Muscle layer of colon (tissue), 2 donors: ENCODE results near the gene OPCML.

Source experiments
- H3K27ac ChIP-seq: one replicate; pipeline ENCODE4 v1.7.0; 2013; ENCODE audit warnings: low read depth, mild to moderate bottlenecking, low read length, moderate library complexity
- H3K27me3 ChIP-seq, 2 donors: one replicate each; pipeline ENCODE4 v1.7.0; 2013; ENCODE audit warnings: low read length in 2 of 2, mild to moderate bottlenecking in 2 of 2; ENCODE audit not compliant: insufficient read depth in 2 of 2, control insufficient read depth in 1 of 2
- H3K36me3 ChIP-seq: one replicate; pipeline ENCODE4 v1.7.0; 2013; ENCODE audit warnings: mild to moderate bottlenecking, low read length; ENCODE audit not compliant: insufficient read depth
- H3K4me1 ChIP-seq: one replicate; pipeline ENCODE4 v1.7.0; 2013; ENCODE audit warnings: mild to moderate bottlenecking, low read length; ENCODE audit not compliant: insufficient read depth
- H3K4me3 ChIP-seq, 2 donors: one replicate each; pipeline ENCODE4 v1.7.0; 2013; ENCODE audit warnings: low read length in 2 of 2, low read depth in 1 of 2, mild to moderate bottlenecking in 1 of 2, moderate library complexity in 1 of 2
- H3K9ac ChIP-seq: one replicate; pipeline ENCODE4 v1.7.0; 2013; ENCODE audit warnings: low read length
- H3K9me3 ChIP-seq: one replicate; pipeline ENCODE4 v1.7.0; 2013; ENCODE audit warnings: mild to moderate bottlenecking, low read length
- donor health status: abdominal sarcoma.
- donor health status: Adenocarcinoma of cecum.

OPCML gene

GRCh38 chr11:132848336-132848735 lies 684.0 kb downstream of the OPCML start:
- H3K36me3 ChIP-seq: no peaks in the 10 kb centered on the region
- no peaks in the 10 kb centered on the region for H3K9me3 ChIP-seq

GRCh38 chr11:132846075-132846474 lies 686.2 kb downstream of the OPCML start:
- Histone ChIP-seq H3K9me3 (no peaks in the 10 kb centered on the region), H3K27me3 (no peaks in the 10 kb centered on the region), H3K4me1 (no peaks in the 10 kb centered on the region), H3K27ac (no peak overlapping the region), H3K36me3 (no peaks in the 10 kb centered on the region), H3K9ac (no peak overlapping the region), H3K4me3 (no peak overlapping the region)

More at GRCh38 chr11:132848336-132848735, 684.0 kb downstream of the OPCML start:
- no peak overlapping the region for H3K9ac ChIP-seq
- H3K4me1 ChIP-seq: no peaks in the 10 kb centered on the region
- H3K27me3 ChIP-seq: no peaks in the 10 kb centered on the region
- no peak overlapping the region for H3K4me3 ChIP-seq
- no peak overlapping the region for H3K27ac ChIP-seq

- no peak overlapping the region for H3K27ac ChIP-seq
- H3K4me3 ChIP-seq: no peak overlapping the region
- H3K36me3 ChIP-seq: no peaks in the 10 kb centered on the region
- no peaks in the 10 kb centered on the region for H3K4me1 ChIP-seq
- H3K27me3 ChIP-seq: no peaks in the 10 kb centered on the region
- H3K9me3 ChIP-seq: no peaks in the 10 kb centered on the region
- no peak overlapping the region for H3K9ac ChIP-seq
These were observed 687.2 kb downstream of the OPCML start for GRCh38 chr11:132844956-132845696.

DNA sequence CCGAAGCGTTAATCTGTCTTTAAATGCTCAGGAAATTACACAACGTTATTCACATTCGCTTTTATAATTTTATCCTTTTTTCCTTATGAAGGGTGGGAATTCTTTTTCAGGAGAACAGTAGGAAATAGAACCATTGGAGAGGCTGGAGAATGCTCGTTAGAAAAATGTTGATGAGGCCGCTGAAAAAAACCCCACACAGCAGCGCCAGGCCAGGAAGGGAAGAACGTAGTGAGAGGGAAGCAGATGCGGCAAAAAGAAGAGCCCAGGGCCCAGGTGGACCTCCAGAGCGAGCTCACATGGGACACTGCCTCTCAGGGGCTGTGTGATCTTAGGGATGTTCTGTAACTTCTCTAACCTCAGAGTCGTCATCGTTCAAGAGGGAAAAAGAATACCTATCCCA lies 691.6 kb downstream of the OPCML start:
- H3K4me1 ChIP-seq: no peaks in the 10 kb centered on the region
- no peaks in the 10 kb centered on the region for H3K36me3 ChIP-seq
- H3K9me3 ChIP-seq: no peaks in the 10 kb centered on the region
- no peaks in the 10 kb centered on the region for H3K27me3 ChIP-seq
- H3K4me3 ChIP-seq: no peak overlapping the region
- H3K9ac ChIP-seq: no peak overlapping the region
- no peak overlapping the region for H3K27ac ChIP-seq

DNA sequence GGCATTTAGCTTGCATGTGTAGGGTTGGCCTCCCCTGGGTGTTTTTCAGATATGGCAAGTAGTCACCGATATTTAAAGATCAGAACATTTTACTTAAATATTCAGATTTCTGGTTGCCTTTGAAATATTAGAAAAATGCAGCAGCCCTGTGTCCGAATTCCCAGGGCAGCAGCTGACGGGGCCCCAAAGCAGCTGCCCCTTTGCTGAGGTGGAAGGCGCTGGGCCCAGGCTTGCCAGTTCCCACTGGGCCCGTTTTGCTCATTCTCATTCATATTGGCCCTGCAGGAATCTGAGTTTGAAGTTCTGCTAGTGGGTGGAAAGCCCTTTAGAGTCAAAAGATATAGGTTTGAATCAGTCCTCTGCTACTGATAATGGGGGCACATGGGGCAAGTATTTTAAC lies 692.1 kb downstream of the OPCML start:
- H3K27me3 ChIP-seq: no peaks in the 10 kb centered on the region
- H3K4me3 ChIP-seq: no peak overlapping the region
- H3K9me3 ChIP-seq: no peaks in the 10 kb centered on the region
- H3K36me3 ChIP-seq: no peaks in the 10 kb centered on the region
- H3K27ac ChIP-seq: no peak overlapping the region
- H3K4me1 ChIP-seq: no peaks in the 10 kb centered on the region
- H3K9ac ChIP-seq: no peak overlapping the region

DNA sequence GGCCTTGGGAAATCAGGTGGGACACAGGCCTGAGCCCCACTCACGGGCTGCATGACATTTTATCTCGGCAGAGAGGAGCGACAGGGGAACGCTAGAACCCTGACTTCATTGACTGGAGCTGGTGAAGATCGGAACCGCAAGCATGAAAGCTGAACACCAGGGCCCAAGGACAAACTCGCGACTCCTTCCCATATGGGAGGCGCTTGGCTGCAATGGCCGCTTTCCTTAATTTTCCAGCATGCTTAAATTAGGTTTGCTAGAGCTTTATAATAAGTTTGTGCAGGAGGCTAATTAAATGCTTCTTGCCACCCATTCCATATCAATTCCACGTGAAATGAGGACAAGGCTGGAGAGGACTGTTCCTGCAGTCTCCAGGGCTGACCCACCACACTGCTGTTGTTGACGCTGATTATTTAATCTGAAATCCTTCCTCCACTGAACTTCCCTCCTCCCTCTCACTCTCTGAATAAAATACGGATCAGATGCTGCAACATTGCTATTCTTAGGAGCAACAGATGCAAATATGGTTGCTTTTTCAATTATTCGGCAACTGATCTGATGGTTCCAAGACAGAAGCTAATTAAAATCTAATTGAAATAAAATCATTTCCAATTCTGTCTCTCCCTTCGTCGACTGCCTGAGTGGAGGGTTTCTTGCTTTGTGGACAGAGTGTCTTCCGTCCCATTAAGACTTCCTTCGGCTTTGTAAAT lies 692.9 kb downstream of the OPCML start:
- Histone ChIP-seq H3K9ac (no peak overlapping the region), H3K9me3 (no peaks in the 10 kb centered on the region), H3K36me3 (no peaks in the 10 kb centered on the region), H3K4me3 (no peak overlapping the region), H3K4me1 (no peaks in the 10 kb centered on the region), H3K27me3 (no peaks in the 10 kb centered on the region), H3K27ac (no peak overlapping the region)

DNA sequence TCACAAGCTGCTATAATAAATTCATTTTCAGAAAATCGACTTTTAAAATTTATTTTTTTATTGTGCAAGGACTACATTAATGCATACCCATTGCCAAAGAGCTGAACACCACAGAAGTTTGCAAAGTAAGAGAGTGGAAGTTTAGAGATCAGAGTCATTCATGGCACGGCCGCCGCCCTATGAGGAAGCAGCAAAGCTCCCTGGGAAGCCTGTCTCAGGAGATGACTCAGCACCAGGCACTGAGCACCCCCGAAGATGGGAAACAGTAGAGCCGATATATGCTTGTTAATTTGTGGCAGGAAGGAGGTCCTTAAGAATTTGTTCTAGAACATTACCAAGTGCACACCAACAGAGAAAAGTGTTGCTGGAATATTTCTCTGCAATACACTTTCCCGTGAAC lies 693.7 kb downstream of the OPCML start:
- H3K9ac ChIP-seq: no peak overlapping the region
- no peak overlapping the region for H3K27ac ChIP-seq
- H3K4me1 ChIP-seq: no peaks in the 10 kb centered on the region
- H3K27me3 ChIP-seq: no peaks in the 10 kb centered on the region
- H3K36me3 ChIP-seq: no peaks in the 10 kb centered on the region
- H3K4me3 ChIP-seq: no peak overlapping the region
- no peaks in the 10 kb centered on the region for H3K9me3 ChIP-seq

DNA sequence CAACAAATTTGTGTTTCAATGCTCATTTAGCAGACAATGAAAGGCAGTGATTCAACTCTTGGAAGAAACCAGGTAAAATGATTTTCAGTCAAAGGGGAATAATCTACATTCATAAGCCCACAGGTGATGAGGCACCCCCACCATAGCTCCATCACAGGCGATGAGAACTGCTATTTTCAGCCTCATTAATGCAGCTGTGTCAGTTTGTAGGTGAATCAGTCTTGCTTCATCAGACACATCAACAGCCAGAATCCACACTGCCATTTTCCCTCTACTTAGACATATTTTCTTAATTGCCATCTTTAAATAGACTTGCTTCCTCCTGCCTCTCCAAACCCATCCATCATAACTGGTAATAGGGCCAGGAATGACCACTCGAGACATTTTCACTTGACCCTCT lies 701.0 kb downstream of the OPCML start:
- no peaks in the 10 kb centered on the region for H3K27me3 ChIP-seq
- no peak overlapping the region for H3K4me3 ChIP-seq
- H3K4me1 ChIP-seq: no peaks in the 10 kb centered on the region
- no peaks in the 10 kb centered on the region for H3K36me3 ChIP-seq
- no peak overlapping the region for H3K9ac ChIP-seq
- no peak overlapping the region for H3K27ac ChIP-seq
- no peaks in the 10 kb centered on the region for H3K9me3 ChIP-seq

DNA sequence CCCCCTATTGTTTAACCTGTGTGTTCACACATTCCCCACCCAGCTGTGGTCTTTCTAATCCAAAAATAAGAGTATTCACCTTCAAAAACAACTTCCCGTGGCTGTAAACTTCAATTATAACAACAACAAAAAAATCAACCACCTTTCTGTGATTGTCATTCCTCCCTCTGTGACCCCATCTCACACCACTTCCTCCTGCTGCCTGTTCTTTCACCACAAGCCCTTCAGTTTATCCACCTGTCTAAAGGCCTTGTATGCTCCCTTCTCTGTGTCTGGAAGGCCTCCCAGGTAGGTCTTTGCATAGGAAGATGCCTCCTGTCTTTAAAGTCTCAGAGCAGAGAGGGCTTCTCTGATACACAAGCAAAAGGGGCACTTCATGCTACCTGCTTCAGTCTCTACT lies 707.7 kb downstream of the OPCML start:
- Histone ChIP-seq H3K27me3 (no peaks in the 10 kb centered on the region), H3K4me1 (no peaks in the 10 kb centered on the region), H3K9ac (no peak overlapping the region), H3K27ac (no peak overlapping the region), H3K4me3 (no peak overlapping the region), H3K36me3 (no peaks in the 10 kb centered on the region), H3K9me3 (no peaks in the 10 kb centered on the region)

DNA sequence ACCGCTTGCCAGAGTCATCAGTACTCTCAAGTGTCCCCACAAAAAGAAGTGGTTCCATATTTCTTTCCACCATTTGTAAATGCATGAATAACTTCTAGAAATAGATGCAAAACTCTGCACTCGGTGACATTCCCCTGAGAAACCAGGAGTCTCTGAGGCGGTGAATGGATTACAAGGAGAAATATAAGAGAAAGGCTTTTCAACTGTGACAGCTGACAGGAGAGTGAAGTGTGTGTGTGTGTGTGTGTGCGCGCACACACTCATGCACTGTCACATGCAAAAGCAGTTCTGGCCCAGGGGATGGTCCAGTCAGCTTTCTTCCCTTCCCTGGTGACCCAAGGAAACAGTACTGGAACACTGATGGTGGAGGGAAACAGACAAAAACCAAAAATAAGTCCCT lies 710.0 kb downstream of the OPCML start:
- Histone ChIP-seq H3K9me3 (no peaks in the 10 kb centered on the region), H3K27me3 (no peaks in the 10 kb centered on the region), H3K9ac (no peak overlapping the region), H3K4me3 (no peak overlapping the region), H3K27ac (no peak overlapping the region), H3K36me3 (no peaks in the 10 kb centered on the region), H3K4me1 (no peaks in the 10 kb centered on the region)

- Histone ChIP-seq H3K9me3 (no peaks in the 10 kb centered on the region), H3K27me3 (no peaks in the 10 kb centered on the region), H3K36me3 (no peaks in the 10 kb centered on the region), H3K4me1 (no peaks in the 10 kb centered on the region), H3K27ac (no peak overlapping the region), H3K9ac (no peak overlapping the region), H3K4me3 (no peak overlapping the region)
These were observed 710.8 kb downstream of the OPCML start for GRCh38 chr11:132821499-132821898.

- no peaks in the 10 kb centered on the region for H3K36me3 ChIP-seq
- no peak overlapping the region for H3K4me3 ChIP-seq
- H3K27me3 ChIP-seq: no peaks in the 10 kb centered on the region
- no peaks in the 10 kb centered on the region for H3K4me1 ChIP-seq
- no peaks in the 10 kb centered on the region for H3K9me3 ChIP-seq
- H3K9ac ChIP-seq: no peak overlapping the region
- H3K27ac ChIP-seq: no peak overlapping the region
These were observed 711.3 kb downstream of the OPCML start for GRCh38 chr11:132821014-132821413.
